NCI-H1436 treated with DMSO at 0.1 percent for 48 hours (cell line): ENCODE data around the gene NKX1-1.

Source experiments
- DNase-seq: peaks from one replicate; lab custom pipeline; 2025; lab: John Stamatoyannopoulos, UW

NKX1-1 gene

GRCh38 chr4:1385373-1386340, 20.6 kb downstream of the NKX1-1 start:
- DNase-seq: no peak

DNA sequence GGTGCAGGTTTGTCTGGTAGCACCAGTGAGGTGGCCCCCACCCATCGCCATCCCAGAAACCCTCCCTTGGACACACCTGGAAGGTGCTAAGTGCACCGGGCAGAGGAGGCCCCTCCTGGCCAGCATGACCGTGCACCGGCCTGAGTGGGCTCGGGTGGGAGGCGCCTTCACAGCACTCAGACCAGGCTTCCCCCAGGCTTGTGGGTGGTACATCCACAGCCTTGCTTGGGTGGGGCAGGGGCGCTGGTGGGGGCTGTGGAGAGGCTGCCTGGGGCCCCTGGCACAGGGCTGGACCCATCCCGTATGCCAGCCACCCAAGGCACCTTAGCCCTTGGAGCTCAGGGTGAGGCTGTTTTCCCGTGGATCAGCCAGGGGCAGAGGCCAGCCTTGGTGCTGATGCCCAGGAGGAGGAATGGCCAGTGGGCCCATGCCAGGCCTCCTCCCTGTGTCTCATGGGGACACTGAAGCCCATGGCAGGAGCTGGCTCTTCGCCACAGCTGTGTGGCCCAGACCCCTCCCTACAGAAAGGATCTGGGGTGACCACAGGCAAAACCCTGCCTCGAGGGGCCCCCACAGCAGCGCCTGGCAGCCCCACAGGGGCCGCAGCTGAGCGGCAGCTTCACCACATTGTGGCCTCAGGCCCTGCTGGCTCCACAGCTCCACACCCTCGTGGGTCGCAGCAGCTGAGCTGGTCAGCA, 21.4 kb downstream of the NKX1-1 start:
- DNase-seq: no peak

- DNase-seq: no peak
These were observed 22.3 kb downstream of the NKX1-1 start for GRCh38 chr4:1383728-1384591.

GRCh38 chr4:1382776-1383727, 23.2 kb downstream of the NKX1-1 start:
- DNase-seq: no peak

DNA sequence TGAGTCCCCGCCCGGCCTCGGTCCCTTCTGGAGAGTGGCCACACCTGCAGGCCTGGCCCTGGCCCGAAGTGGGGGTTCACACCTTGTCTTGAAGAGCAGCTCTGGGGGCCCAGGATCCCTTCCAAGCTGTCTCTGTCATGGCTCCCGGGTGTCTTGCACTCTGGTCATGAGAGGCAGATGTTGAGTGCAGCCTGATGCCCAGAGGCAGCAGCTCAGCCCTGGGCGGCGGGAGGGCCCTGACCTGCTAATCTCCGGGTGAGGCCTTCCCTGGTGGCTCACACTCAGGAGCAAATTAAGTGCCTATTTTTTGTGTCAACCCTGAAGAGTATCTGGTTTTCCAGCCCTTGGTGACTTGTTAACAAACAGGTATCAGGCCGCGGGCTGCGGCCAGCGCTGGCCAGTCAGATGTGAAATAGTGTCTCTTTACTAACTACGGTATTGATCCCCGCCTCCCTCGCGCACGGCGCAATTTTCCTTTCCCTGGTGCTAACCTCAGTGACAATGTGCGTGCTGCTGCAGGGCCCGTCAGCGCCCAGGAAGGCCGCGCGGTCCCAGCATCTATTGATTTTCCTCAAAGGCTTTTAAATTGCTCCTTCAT, 24.2 kb downstream of the NKX1-1 start:
- no peak for DNase-seq

DNA sequence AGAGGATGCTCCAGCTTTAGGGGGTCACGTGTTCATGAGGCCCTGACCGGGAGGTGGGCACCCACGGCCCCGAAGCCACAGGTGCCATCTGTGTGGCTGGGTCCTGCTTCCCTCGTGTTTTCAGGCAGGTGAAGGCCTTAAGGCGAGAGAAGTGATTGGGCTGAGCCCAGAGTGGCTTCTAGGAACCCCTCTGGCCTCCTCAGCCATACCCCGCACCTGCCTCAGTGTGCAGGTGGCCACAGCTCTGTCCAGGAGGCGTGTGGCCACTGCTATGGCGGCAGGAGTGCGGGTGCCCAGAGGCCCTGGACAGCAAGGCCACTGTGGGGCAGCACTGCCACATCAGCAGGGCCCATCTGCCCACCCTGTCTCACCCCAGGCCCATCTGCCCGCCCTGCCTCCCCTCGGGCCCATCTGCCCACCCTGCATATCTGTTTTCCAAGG, 25.0 kb downstream of the NKX1-1 start:
- DNase-seq: no peak

GRCh38 chr4:1380368-1381151, 25.7 kb downstream of the NKX1-1 start:
- no peak for DNase-seq

DNA sequence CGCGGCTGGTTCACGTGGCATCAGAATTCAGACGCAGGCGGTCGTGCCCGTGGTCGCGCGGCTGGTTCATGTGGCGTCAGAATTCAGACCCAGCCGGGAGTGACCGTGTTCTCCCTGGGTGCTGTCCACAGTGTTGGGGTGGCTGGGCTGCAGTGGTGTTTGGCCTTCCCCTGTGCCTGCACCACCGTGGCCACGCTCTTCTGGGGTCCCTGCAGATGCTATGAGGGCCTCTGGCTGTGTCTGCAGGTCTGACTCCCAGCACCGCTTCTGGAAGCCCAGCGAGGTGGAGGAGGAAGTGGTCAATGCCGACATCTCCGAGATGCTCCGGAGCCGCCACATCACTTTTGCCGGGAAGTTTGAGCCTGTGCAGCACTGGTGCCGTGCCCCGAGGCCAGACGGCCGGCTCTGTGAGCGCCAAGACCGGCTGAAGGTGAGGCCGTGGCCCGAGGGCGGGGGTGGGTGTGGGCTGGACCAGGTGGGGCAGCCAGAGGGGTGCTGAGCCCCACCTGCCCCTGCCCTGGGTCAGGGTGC, 26.4 kb downstream of the NKX1-1 start:
- no peak for DNase-seq

- DNase-seq: no peak
These were observed 26.9 kb downstream of the NKX1-1 start for GRCh38 chr4:1379351-1379781.

DNA sequence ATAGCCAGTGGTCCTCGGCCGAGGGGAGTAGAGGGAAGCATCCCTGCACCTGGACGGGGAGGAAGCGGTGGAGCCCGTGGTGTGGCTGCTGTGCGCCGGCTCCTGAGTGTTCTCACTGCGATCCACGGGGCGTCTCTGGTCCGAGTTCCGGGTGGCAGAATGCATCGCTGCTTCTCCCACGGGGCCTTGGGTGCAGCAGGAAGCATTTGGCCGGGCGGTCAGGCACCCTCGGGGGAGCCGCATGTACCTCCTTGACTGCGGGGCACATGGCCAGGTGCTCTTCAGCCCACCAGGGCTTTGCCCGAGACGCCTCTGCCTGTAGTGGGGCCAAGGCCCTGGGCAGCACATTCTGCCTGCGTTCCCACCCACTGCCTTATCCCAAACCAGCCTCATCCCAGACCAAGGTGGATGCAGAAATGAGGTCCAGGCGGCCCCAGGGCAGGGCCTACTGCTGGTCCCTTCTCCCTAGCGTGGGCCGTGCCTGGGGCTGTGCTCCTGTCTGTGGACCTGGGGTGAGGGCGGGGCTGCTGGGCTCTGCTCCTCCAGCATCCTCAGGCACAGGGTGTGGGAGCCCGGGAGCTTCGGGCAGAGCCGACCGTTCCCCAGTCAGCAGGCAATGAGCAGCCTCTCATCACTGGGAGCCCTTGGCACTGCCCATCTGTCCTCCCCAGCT, 27.5 kb downstream of the NKX1-1 start:
- DNase-seq: no peak

GRCh38 chr4:1377606-1378261, 28.5 kb downstream of the NKX1-1 start:
- no peak for DNase-seq

DNA sequence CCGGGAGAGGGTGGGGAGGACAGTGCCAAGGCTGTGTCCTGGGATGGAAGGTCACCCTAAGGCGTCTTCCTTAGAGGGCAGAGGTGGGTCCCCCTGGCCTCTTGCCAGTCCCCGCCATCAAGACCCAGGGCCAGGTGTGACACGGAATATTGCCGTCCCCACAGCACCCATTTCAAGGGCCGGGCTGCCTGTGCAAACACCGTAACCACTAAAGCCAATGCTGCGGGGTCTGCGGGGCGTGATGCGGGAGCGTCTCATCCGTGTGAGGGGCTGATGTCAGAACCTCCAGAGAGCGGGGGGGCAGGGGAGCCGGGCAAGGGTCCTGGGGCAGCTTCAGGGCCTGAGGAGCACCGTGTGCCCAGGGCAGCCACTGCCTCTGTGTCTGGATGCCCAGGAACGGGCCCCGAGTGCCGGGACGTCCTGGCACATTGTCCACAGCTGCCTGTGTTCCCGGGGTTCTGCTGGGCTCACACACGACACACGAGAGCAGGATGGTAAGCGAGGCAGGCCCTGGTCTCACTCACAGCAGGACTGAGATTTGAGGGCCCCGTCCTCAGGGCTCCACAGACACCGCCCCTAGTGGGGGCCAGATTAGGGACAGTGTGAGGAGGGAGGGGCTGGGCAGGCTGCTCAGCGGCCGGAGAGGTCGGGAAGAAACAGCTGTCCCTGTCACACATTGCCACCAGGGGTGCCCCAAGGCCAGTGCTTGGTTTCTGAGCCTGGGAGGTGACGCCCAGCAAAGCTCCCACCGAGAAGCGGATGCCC, 29.2 kb downstream of the NKX1-1 start:
- DNase-seq: no peak

GRCh38 chr4:1376391-1376840, 29.8 kb downstream of the NKX1-1 start:
- DNase-seq: no peak

- no peak for DNase-seq
These were observed 30.4 kb downstream of the NKX1-1 start for GRCh38 chr4:1375761-1376322.

- DNase-seq: no peak
These were observed 31.1 kb downstream of the NKX1-1 start for GRCh38 chr4:1375051-1375721.

DNA sequence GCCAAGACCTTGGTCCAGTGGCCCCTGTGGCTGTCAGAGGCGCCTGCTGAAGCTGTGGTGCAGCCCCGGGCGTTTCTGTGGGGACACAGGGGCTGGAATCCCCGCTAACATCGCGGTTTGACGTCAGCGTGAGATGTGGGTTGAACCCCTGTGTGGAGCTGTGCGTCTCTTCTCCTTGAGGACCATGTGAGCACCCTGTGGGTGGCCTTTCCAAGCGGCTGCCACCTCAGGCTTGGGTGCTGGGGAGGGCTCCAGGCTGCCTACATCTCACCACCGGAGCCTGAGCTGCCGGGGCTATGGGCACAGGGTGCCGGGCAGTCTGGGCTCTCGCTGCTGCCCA, 31.6 kb downstream of the NKX1-1 start:
- DNase-seq: no peak
